H1 (cell line): ENCODE measurements around the gene UBN1. TPM values are rescaled to one million over a fixed set of nuclear protein-coding genes. Genes with fewer than 3 reads are reported as not detected.

Experiments
- ATF3 ChIP-seq: IDR thresholded peaks from 2 replicates; pipeline ENCODE4 v1.6.1; 2011; ENCODE audit warnings: low read depth, mild to moderate bottlenecking, low read length; ENCODE audit not compliant: insufficient read depth
- SIN3A ChIP-seq, 2 experiments: IDR thresholded peaks in 1 of 2; conservative IDR thresholded peaks in 1 of 2; 2 replicates each; pipeline ENCODE4 v1.6.1; 2011 to 2012; ENCODE audit warnings: low read length in 2 of 2, improper control_type of control experiment in 1 of 2, low read depth in 1 of 2, mild to moderate bottlenecking in 1 of 2
- polyA plus RNA-seq, 7 experiments: library from polyadenylated mRNA; depleted of rRNA in 3 of 7; stranded (reverse) in 5 of 7; unstranded in 2 of 7; fragments of >200 nt in 5 of 7; fragments of 200-250 nt in 2 of 7; gene quantifications; 1 replicate in 5 of 7; 2 replicates in 1 of 7; 4 replicates in 1 of 7; pipeline versions ENCODE4 v1.2.1 to v1.2.3, GENCODE V29; 2011 to 2013; ENCODE audit warnings: missing spikeins in 2 of 7, mixed read lengths in 2 of 7
- total RNA-seq: library from RNA; stranded (reverse); fragmentation: NEBNext Ultra II Directional; extraction: Animal tissue kit (Norgen Biotek cat#: 25700); gene quantifications from 2 replicates; pipeline ENCODE4 v1.2.1, GENCODE V29; 2021

Gene UBN1
- total and polyA plus RNA-seq, 2 of the 8 experiments (the other 6 are each of a cell fraction or from before 2014, with no cell fraction given), result 16.2 to 37.0 TPM

- no peak for TF ChIP-seq SIN3A (conservative IDR thresholded peaks at IDR 0.05 in 1 of 2, IDR thresholded peaks at IDR 0.05 in 1 of 2; ENCODE audit: low read depth in 1 of 2, low read length in 2 of 2)
- TF ChIP-seq ATF3, result no peak
These were observed 80.4 kb downstream of the UBN1 start (continued) for GRCh38 chr16:4927661-4928060.
